ENCODE measurements around the gene ZC2HC1B. TPM values are rescaled to one million over a fixed set of nuclear protein-coding genes. Genes with fewer than 3 reads are reported as not detected.

ZC2HC1B gene
- total RNA-seq, 6 experiments from 2014 or later: not detected

DNA sequence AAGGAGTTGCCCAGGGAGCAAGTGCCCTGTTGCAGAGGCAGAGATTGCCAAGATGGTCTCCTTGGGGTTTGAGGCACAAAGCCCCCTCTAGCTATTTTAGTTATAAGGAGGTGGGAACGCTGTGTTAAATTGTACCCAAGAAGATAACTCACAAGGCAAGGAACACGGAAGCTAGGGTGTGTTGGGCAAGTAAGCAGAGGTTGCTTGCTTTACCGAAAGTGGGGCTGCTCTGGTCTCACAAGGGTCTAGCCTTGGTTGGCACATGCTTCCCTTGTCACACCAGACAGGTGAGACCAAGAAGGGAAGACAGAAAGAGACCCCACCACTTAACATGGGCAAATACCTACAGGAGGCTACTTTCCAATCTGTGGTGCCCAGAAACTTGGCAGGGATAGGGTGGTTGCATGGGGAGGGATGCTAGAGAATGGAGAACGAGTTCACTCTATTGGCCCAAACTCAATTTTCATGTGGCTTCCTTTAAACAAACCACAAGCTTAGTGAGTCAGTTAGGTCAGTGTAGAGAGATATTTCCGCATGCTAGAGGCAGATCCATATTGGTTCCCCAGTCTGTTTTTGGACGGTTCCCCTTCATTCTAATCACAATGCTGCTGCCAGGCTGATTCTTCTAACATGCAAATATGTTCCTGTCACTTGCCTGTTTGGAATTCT lies 101.4 kb downstream of the ZC2HC1B start:
- no peak overlapping the region; the same call in 1 of the 2 replicates for H3K4me3 Mint-ChIP-seq
- TF ChIP-seq, protein P1, sequence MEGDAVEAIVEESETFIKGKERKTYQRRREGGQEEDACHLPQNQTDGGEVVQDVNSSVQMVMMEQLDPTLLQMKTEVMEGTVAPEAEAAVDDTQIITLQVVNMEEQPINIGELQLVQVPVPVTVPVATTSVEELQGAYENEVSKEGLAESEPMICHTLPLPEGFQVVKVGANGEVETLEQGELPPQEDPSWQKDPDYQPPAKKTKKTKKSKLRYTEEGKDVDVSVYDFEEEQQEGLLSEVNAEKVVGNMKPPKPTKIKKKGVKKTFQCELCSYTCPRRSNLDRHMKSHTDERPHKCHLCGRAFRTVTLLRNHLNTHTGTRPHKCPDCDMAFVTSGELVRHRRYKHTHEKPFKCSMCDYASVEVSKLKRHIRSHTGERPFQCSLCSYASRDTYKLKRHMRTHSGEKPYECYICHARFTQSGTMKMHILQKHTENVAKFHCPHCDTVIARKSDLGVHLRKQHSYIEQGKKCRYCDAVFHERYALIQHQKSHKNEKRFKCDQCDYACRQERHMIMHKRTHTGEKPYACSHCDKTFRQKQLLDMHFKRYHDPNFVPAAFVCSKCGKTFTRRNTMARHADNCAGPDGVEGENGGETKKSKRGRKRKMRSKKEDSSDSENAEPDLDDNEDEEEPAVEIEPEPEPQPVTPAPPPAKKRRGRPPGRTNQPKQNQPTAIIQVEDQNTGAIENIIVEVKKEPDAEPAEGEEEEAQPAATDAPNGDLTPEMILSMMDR (IDR thresholded peaks at IDR 0.05): no peak
- peaks cover 25% of the 10 kb centered on the region for H3K4me1 Mint-ChIP-seq (ENCODE audit: low read depth)
- no peak overlapping the region; the same call in 1 of the 2 replicates for H3K27ac Mint-ChIP-seq
- no peaks in the 10 kb centered on the region for H3K9me3 Mint-ChIP-seq
- peaks cover 7% of the 10 kb centered on the region; the same call in 1 of the 2 replicates for H3K36me3 Mint-ChIP-seq (ENCODE audit: low read depth)
- peak; percentile 12 for DNase-seq
- peaks cover 6% of the 10 kb centered on the region for H3K27me3 Mint-ChIP-seq (ENCODE audit: insufficient read depth)

GRCh38 chr6:143966312-143966711 lies 102.0 kb downstream of the ZC2HC1B start:
- no peak for DNase-seq
- peaks cover 25% of the 10 kb centered on the region for H3K4me1 Mint-ChIP-seq (ENCODE audit: low read depth)
- TF ChIP-seq, protein P1 (IDR thresholded peaks at IDR 0.05): no peak
- H3K27me3 Mint-ChIP-seq (ENCODE audit: insufficient read depth): peaks cover 8% of the 10 kb centered on the region
- peaks cover 7% of the 10 kb centered on the region; the same call in 1 of the 2 replicates for H3K36me3 Mint-ChIP-seq (ENCODE audit: low read depth)
- no peak overlapping the region; the same call in 1 of the 2 replicates for H3K27ac Mint-ChIP-seq
- no peak overlapping the region; the same call in 1 of the 2 replicates for H3K4me3 Mint-ChIP-seq
- no peaks in the 10 kb centered on the region for H3K9me3 Mint-ChIP-seq

DNA sequence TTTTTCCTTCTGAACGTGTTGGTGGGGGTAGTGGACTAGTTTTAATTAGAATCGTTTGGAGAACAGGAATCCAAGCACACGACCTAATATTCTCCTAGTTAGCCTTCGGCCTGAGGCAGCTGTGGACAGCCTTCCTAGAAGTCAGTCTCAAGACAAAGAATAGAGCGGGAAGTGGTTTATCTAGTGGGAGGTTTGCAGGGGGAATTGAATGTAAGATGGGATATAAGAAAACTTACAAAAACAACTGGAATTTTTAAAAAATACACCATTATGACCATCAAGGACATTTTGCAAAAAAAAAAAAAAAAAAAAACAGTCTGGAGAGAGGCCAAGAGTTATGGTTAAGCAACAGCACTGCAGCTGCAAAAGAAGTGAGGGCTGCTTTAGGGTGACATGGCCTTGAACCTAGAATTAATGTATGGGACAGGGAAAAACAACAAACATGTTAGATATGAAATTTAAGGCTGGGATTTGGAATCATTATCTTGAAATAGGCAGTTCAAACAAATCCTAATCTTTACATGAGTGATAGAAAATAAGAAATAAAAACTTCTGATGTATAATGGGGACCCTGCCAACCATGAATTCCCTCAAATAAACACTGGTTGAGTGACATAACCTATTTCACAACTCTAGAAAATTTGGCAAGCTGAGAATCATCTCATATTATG lies 103.6 kb downstream of the ZC2HC1B start:
- TF ChIP-seq, protein P1 (IDR thresholded peaks at IDR 0.05): no peak
- H3K4me1 Mint-ChIP-seq (ENCODE audit: low read depth): peaks cover 25% of the 10 kb centered on the region
- no peak overlapping the region for H3K27ac Mint-ChIP-seq
- DNase-seq: no peak
- H3K9me3 Mint-ChIP-seq: no peaks in the 10 kb centered on the region
- H3K36me3 Mint-ChIP-seq (ENCODE audit: low read depth): peaks cover 7% of the 10 kb centered on the region; the same call in 1 of the 2 replicates
- H3K27me3 Mint-ChIP-seq (ENCODE audit: insufficient read depth): peaks cover 10% of the 10 kb centered on the region
- H3K4me3 Mint-ChIP-seq: no peak overlapping the region

DNA sequence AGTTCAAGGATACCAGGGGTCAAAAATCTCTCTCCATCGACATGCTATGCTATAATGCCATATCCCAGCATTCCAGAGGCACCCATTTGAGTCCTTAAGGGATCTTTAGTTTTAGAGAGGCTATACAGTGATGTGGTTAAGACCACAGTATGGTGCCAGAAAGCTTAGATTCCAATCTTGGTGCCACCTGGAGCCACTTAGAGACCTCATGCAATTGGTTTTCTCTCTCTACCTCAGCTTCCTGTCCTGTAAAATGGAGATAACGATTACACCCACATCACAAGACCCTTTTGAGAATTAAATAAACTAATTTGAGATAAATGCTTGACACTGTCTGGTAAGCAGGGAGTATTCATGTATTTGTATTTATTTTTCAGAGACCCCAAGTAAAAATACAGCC lies 104.8 kb downstream of the ZC2HC1B start:
- Mint-ChIP-seq H3K4me1 (ENCODE audit: low read depth) (peaks cover 25% of the 10 kb centered on the region), H3K36me3 (ENCODE audit: low read depth) (peaks cover 7% of the 10 kb centered on the region; the same call in 1 of the 2 replicates), H3K4me3 (no peak overlapping the region), H3K9me3 (no peaks in the 10 kb centered on the region), H3K27ac (no peak overlapping the region), H3K27me3 (ENCODE audit: insufficient read depth) (peaks cover 14% of the 10 kb centered on the region; the same call in 1 of the 2 replicates)
- TF ChIP-seq, protein P1 (IDR thresholded peaks at IDR 0.05): no peak
- no peak for DNase-seq

DNA sequence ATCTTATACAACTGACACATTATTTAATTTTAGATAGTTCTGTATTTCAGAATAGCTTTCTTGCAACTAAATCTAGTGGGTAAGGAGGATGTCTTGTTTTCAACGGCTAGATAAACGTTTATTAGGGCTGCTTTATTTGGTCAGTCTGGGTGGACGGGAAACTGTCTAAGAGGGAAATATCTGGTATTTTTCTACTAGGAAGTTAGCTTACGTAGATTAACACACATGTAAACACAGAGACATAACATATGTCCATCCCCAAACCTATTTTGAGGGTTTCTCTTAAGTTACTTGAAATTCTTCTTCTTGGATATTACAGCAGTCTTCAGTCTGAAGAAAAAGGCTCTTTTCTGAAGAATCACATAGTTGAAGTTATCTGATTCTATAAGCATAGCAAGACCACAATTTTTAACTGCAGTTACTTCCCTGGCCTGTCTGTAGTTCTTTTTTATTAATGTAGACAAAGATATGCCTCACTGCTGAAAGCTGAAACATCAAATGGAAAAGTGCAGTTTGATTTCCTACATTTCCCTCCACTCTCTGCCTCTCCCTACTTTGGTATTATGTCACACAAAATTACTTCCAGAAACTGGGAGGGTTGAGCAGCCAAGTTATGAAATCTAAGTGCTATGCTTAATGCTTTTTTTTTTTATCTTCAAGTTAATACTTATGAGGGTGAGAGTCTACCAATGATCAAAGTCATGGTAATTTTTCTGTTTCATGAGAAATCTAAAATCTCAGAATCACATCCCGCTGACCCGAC lies 106.4 kb downstream of the ZC2HC1B start:
- TF ChIP-seq, protein P1 (IDR thresholded peaks at IDR 0.05): no peak
- Mint-ChIP-seq H3K4me1 (ENCODE audit: low read depth) (peaks cover 21% of the 10 kb centered on the region), H3K27me3 (ENCODE audit: insufficient read depth) (peaks cover 10% of the 10 kb centered on the region; the same call in 1 of the 2 replicates), H3K4me3 (no peak overlapping the region), H3K36me3 (ENCODE audit: low read depth) (peaks cover 3% of the 10 kb centered on the region; the same call in 1 of the 2 replicates), H3K27ac (no peak overlapping the region), H3K9me3 (no peaks in the 10 kb centered on the region)
- DNase-seq: no peak
